ENCODE results near the gene BICRA. TPM values are rescaled to one million over a fixed set of nuclear protein-coding genes. Genes with fewer than 3 reads are reported as not detected.

BICRA gene
- total RNA-seq, 1 donor from 2014 or later = 15.9 TPM

- Histone ChIP-seq H3K4me3 (no peak overlapping the region), H3K27ac (no peak overlapping the region), H3K27me3 (no peaks in the 10 kb centered on the region), H3K9me3 (no peaks in the 10 kb centered on the region), H3K4me1 (no peaks in the 10 kb centered on the region), H3K36me3 (peaks cover 42% of the 10 kb centered on the region)
- DNase-seq (peak; percentile 42), ATAC-seq (no peak)
- intact Hi-C loops (cut with DNase I) = no loop called here
- TF ChIP-seq CTCF (IDR thresholded peaks at IDR 0.05) = no peak
Observed at GRCh38 chr19:47679922-47680857, 71.3 kb downstream of the BICRA start.

GRCh38 chr19:47680858-47681332 lies 72.0 kb downstream of the BICRA start:
- H3K9me3 ChIP-seq = no peaks in the 10 kb centered on the region
- H3K36me3 ChIP-seq = peaks cover 41% of the 10 kb centered on the region
- H3K27me3 ChIP-seq = no peaks in the 10 kb centered on the region
- no peak for TF ChIP-seq CTCF (IDR thresholded peaks at IDR 0.05)
- ATAC-seq = peak; percentile 12
- H3K4me1 ChIP-seq = no peaks in the 10 kb centered on the region
- intact Hi-C loops (cut with DNase I) = no loop called here
- H3K27ac ChIP-seq = no peak overlapping the region
- no peak overlapping the region for H3K4me3 ChIP-seq
- no peak for DNase-seq

- Histone ChIP-seq H3K4me3 (no peak overlapping the region), H3K27ac (no peak overlapping the region), H3K27me3 (no peaks in the 10 kb centered on the region), H3K9me3 (no peaks in the 10 kb centered on the region), H3K4me1 (no peaks in the 10 kb centered on the region), H3K36me3 (peaks cover 41% of the 10 kb centered on the region)
- intact Hi-C loops (cut with DNase I) = no loop called here
- TF ChIP-seq CTCF (IDR thresholded peaks at IDR 0.05) = no peak
- ATAC-seq (no peak), DNase-seq (no peak)
Observed at GRCh38 chr19:47681388-47681787, 72.5 kb downstream of the BICRA start.

- no peak for DNase-seq
- peaks cover 37% of the 10 kb centered on the region for H3K36me3 ChIP-seq
- H3K27me3 ChIP-seq = no peaks in the 10 kb centered on the region
- intact Hi-C loops (cut with DNase I) = no loop called here
- no peaks in the 10 kb centered on the region for H3K9me3 ChIP-seq
- no peak for TF ChIP-seq CTCF (IDR thresholded peaks at IDR 0.05)
- ATAC-seq = peak; percentile 14
- no peak overlapping the region for H3K4me3 ChIP-seq
- H3K27ac ChIP-seq = no peak overlapping the region
- no peaks in the 10 kb centered on the region for H3K4me1 ChIP-seq
Observed at GRCh38 chr19:47681936-47682335, 73.0 kb downstream of the BICRA start.

GRCh38 chr19:47682939-47683338 lies 74.0 kb downstream of the BICRA start:
- intact Hi-C loops (cut with DNase I) = no loop called here
- Histone ChIP-seq H3K9me3 (no peaks in the 10 kb centered on the region), H3K4me1 (no peaks in the 10 kb centered on the region), H3K4me3 (no peak overlapping the region), H3K36me3 (peaks cover 27% of the 10 kb centered on the region), H3K27me3 (no peaks in the 10 kb centered on the region), H3K27ac (no peak overlapping the region)
- TF ChIP-seq CTCF (IDR thresholded peaks at IDR 0.05) = no peak
- DNase-seq = no peak
- ATAC-seq = no peak
